ENCODE measurements around the gene UPF2. TPM values are rescaled to one million over a fixed set of nuclear protein-coding genes. Genes with fewer than 3 reads are reported as not detected.

The UPF2 gene
- total and polyA plus RNA-seq, 2 of the 4 experiments (the other 2 are of a cell fraction) = 9.2 to 14.3 TPM

GRCh38 chr10:11899067-11899876 is 143.3 kb downstream of the UPF2 start:
- no TSS peak for BruUV-seq (replicated peaks)
- intact Hi-C loops (cut with micrococcal nuclease) = no loop called here
- H3K9ac ChIP-seq (ENCODE audit: low read depth, low read length) = no peak overlapping the region

More at GRCh38 chr10:11899067-11899876, 143.3 kb downstream of the UPF2 start:
- DNase-seq (no peak), ATAC-seq (ENCODE audit: low read depth) (no peak)
- no peaks in the 10 kb centered on the region; the same call in 1 of the 2 replicates for H3K27me3 ChIP-seq (ENCODE audit: control insufficient read depth, insufficient read depth, low read length)
- ChIA-PET POLR2A (ENCODE audit: unreplicated experiment) (no interaction called here), CTCF (no interaction called here)
- no peak overlapping the region for H2AK9ac ChIP-seq (replicated peaks; ENCODE audit: low read depth, low read length, poor library complexity)
- H3K14ac ChIP-seq (replicated peaks; ENCODE audit: low read depth, low read length) = no peak overlapping the region
- TF ChIP-seq MAZ (IDR thresholded peaks at IDR 0.05; ENCODE audit: borderline replicate concordance, low read depth, low read length) = no peak
- no peak for TF ChIP-seq POLR2A (IDR thresholded peaks at IDR 0.05; ENCODE audit: low read depth, low read length)
- TF ChIP-seq MAFK (IDR thresholded peaks at IDR 0.05; ENCODE audit: low read depth, low read length) = no peak
- TF ChIP-seq RAD21 (IDR thresholded peaks at IDR 0.05; ENCODE audit: low read length) = no peak
- no peak for TF ChIP-seq RFX5 (IDR thresholded peaks at IDR 0.05; ENCODE audit: low read depth, low read length)
- TF ChIP-seq FOS (IDR thresholded peaks at IDR 0.05; ENCODE audit: low read depth, low read length) = no peak
- TF ChIP-seq SMC3 (IDR thresholded peaks at IDR 0.05; ENCODE audit: low read depth, low read length) = no peak
- no peak for TF ChIP-seq CHD1 (IDR thresholded peaks at IDR 0.05; ENCODE audit: low read depth, low read length)
- no peak for TF ChIP-seq CTCF (conservative IDR thresholded peaks at IDR 0.05; ENCODE audit: low read depth, low read length)
- TF ChIP-seq MXI1 (IDR thresholded peaks at IDR 0.05; ENCODE audit: borderline replicate concordance, low read depth, low read length) = no peak
- TF ChIP-seq RCOR1 (IDR thresholded peaks at IDR 0.05; ENCODE audit: insufficient replicate concordance, low read length) = no peak
- TF ChIP-seq ELK1 (IDR thresholded peaks at IDR 0.05; ENCODE audit: borderline replicate concordance, low read depth, low read length) = no peak
- no peak for TF ChIP-seq NFE2L2 (IDR thresholded peaks at IDR 0.05; ENCODE audit: low read depth, low read length)
- no peak for TF ChIP-seq BHLHE40 (IDR thresholded peaks at IDR 0.05; ENCODE audit: low read depth, low read length)
- peaks cover 10% of the 10 kb centered on the region; the same call in 1 of the 2 replicates for H3K9me1 ChIP-seq (ENCODE audit: insufficient read depth, low read length)
- 94% methylated on average over 14 of the region's 28 CpGs; no CpG with 5 or more reads in 1 of the 2 experiments for WGBS, 2 experiments (ENCODE audit: extremely low coverage in 2 of 2, insufficient read length in 1 of 2)
- in situ Hi-C loops (cut with MboI; ENCODE audit: low sequenced_read_pairs) (no loop called here), dilution Hi-C loops (cut with HindIII; ENCODE audit: low sequenced_read_pairs, unreplicated experiment) (no loop called here)
- H2BK15ac ChIP-seq (ENCODE audit: low read depth, low read length) = no peak overlapping the region
- no peak overlapping the region for H2BK20ac ChIP-seq (ENCODE audit: low read depth, low read length)
- no peak overlapping the region for H3K23ac ChIP-seq (ENCODE audit: low read depth, low read length)
- H2BK5ac ChIP-seq (ENCODE audit: low read depth, low read length, poor library complexity, severe bottlenecking) = no peak overlapping the region
- no peaks in the 10 kb centered on the region for H3K9me3 ChIP-seq (ENCODE audit: control insufficient read depth, insufficient read depth, low read length)
- no peak overlapping the region for H2BK120ac ChIP-seq (ENCODE audit: low read depth, low read length)
- no peak overlapping the region for H2AFZ ChIP-seq (replicated peaks; ENCODE audit: low read length, poor library complexity)
- H4K8ac ChIP-seq (ENCODE audit: low read depth in 2 of 2, low read length in 2 of 2) = no peak overlapping the region
- peaks cover 3% of the 10 kb centered on the region; the same call in 1 of the 2 replicates for H3K4me1 ChIP-seq (ENCODE audit: control insufficient read depth, insufficient read depth, low read length)
- H3K4me2 ChIP-seq (ENCODE audit: low read depth, low read length) = no peak overlapping the region
- H3K56ac ChIP-seq (ENCODE audit: extremely low read depth, insufficient read depth, low read length) = no peak overlapping the region
- no peaks in the 10 kb centered on the region for H3K79me1 ChIP-seq (ENCODE audit: low read depth in 1 of 2, low read length in 2 of 2)
- H3K4me3 ChIP-seq (ENCODE audit: insufficient read depth, low read depth, low read length) = no peak overlapping the region
- H3K36me3 ChIP-seq (ENCODE audit: control insufficient read depth, insufficient read depth, low read length) = no peaks in the 10 kb centered on the region
- no peak overlapping the region for H2AK5ac ChIP-seq (ENCODE audit: low read depth, low read length)
- H4K20me1 ChIP-seq (ENCODE audit: insufficient read depth, low read length) = no peaks in the 10 kb centered on the region
- H4K91ac ChIP-seq (ENCODE audit: insufficient read depth, low read depth, low read length) = no peak overlapping the region
- no peak overlapping the region for H3K18ac ChIP-seq (ENCODE audit: low read depth, low read length)
- 0 out of 2 replicates have a peak overlapping the region, but pooled peaks have one; percentile 3 for H3K4ac ChIP-seq (ENCODE audit: low read depth, low read length)
- H3K27ac ChIP-seq (ENCODE audit: insufficient read depth, low read length) = no peak overlapping the region
- no peak overlapping the region for H4K5ac ChIP-seq (ENCODE audit: low read depth, low read length)
